ENCODE data around the gene PTPRA.

- TF ChIP-seq YY1 (IDR thresholded peaks at IDR 0.05; ENCODE audit: insufficient read depth, insufficient read length) (no peak), ZNF274 (IDR thresholded peaks at IDR 0.05; ENCODE audit: low read depth, low read length) (no peak), SUZ12 (IDR thresholded peaks at IDR 0.05; ENCODE audit: extremely low read depth, insufficient read depth, insufficient read length) (no peak)
Measured at GRCh38 chr20:3000852-3001523, 127.7 kb downstream of the PTPRA start.

Measured in NT2/D1 (cell line).